ENCODE data around the gene RIPK1. TPM values are rescaled to one million over a fixed set of nuclear protein-coding genes. Genes with fewer than 3 reads are reported as not detected.

RIPK1 gene
- total and polyA plus RNA-seq, 9 of the 15 experiments (the other 6 are each of a cell fraction or from before 2014, with no cell fraction given), result 3.8 to 24.9 (median 17.7) TPM

- no peak for TF ChIP-seq AFF1 (IDR thresholded peaks at IDR 0.05; ENCODE audit: low read depth in 1 of 2, partially characterized antibody in 2 of 2)
- TF ChIP-seq TBP (optimal IDR thresholded peaks at IDR 0.05; ENCODE audit: low read depth, low read length), result peak; percentile 91
- TF ChIP-seq, protein P1, sequence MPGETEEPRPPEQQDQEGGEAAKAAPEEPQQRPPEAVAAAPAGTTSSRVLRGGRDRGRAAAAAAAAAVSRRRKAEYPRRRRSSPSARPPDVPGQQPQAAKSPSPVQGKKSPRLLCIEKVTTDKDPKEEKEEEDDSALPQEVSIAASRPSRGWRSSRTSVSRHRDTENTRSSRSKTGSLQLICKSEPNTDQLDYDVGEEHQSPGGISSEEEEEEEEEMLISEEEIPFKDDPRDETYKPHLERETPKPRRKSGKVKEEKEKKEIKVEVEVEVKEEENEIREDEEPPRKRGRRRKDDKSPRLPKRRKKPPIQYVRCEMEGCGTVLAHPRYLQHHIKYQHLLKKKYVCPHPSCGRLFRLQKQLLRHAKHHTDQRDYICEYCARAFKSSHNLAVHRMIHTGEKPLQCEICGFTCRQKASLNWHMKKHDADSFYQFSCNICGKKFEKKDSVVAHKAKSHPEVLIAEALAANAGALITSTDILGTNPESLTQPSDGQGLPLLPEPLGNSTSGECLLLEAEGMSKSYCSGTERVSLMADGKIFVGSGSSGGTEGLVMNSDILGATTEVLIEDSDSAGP (CRISPR knock-in tag; IDR thresholded peaks at IDR 0.05), result peak; percentile 43; the same call in 1 of the 2 replicates
- TF ChIP-seq STAT5B (CRISPR knock-in tag; IDR thresholded peaks at IDR 0.05), result no peak
- TF ChIP-seq, protein P2, sequence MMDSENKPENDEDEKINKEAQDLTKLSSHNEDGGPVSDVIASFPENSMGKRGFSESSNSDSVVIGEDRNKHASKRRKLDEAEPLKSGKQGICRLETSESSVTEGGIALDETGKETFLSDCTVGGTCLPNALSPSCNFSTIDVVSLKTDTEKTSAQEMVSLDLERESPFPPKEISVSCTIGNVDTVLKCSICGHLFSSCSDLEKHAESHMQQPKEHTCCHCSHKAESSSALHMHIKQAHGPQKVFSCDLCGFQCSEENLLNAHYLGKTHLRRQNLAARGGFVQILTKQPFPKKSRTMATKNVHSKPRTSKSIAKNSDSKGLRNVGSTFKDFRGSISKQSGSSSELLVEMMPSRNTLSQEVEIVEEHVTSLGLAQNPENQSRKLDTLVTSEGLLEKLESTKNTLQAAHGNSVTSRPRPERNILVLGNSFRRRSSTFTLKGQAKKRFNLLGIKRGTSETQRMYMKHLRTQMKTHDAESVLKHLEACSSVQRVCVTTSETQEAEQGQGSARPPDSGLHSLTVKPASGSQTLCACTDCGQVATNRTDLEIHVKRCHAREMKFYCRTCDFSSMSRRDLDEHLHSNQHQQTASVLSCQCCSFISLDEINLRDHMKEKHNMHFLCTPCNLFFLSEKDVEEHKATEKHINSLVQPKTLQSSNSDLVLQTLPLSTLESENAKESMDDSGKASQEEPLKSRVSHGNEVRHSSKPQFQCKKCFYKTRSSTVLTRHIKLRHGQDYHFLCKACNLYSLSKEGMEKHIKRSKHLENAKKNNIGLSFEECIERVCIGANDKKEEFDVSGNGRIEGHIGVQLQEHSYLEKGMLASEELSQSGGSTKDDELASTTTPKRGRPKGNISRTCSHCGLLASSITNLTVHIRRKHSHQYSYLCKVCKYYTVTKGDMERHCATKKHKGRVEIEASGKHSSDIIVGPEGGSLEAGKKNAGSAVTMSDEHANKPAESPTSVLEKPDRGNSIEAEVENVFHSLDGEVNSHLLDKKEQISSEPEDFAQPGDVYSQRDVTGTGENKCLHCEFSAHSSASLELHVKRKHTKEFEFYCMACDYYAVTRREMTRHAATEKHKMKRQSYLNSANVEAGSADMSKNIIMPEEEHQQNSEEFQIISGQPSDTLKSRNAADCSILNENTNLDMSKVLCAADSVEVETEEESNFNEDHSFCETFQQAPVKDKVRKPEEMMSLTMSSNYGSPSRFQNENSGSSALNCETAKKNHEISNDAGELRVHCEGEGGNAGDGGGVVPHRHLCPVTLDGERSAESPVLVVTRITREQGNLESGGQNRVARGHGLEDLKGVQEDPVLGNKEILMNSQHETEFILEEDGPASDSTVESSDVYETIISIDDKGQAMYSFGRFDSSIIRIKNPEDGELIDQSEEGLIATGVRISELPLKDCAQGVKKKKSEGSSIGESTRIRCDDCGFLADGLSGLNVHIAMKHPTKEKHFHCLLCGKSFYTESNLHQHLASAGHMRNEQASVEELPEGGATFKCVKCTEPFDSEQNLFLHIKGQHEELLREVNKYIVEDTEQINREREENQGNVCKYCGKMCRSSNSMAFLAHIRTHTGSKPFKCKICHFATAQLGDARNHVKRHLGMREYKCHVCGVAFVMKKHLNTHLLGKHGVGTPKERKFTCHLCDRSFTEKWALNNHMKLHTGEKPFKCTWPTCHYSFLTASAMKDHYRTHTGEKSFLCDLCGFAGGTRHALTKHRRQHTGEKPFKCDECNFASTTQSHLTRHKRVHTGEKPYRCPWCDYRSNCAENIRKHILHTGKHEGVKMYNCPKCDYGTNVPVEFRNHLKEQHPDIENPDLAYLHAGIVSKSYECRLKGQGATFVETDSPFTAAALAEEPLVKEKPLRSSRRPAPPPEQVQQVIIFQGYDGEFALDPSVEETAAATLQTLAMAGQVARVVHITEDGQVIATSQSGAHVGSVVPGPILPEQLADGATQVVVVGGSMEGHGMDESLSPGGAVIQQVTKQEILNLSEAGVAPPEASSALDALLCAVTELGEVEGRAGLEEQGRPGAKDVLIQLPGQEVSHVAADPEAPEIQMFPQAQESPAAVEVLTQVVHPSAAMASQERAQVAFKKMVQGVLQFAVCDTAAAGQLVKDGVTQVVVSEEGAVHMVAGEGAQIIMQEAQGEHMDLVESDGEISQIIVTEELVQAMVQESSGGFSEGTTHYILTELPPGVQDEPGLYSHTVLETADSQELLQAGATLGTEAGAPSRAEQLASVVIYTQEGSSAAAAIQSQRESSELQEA (IDR thresholded peaks at IDR 0.05; ENCODE audit: low read depth), result no peak
- no peak for TF ChIP-seq SRSF9 (IDR thresholded peaks at IDR 0.05; ENCODE audit: borderline replicate concordance, low read depth, low read length)
- peak; percentile 49 for TF ChIP-seq E2F8 (IDR thresholded peaks at IDR 0.05; ENCODE audit: low read depth, partially characterized antibody)
Observed at GRCh38 chr6:3063733-3064700, 4.3 kb upstream of the RIPK1 start (continued).
